DOHH2 (cell line): ENCODE results near the gene KCNJ1.

Experiments
- H3F3A ChIP-seq: fragments of 200-600 bp; sonication (generic), shearing (Covaris generic); 2 replicates; pipeline ENCODE4 v1.6.0; 2016; ENCODE audit warnings: antibody characterized with exemption, mild to moderate bottlenecking; ENCODE audit not compliant: control insufficient read depth, insufficient read depth
- H3K27ac ChIP-seq: fragments of 200-600 bp; sonication (generic); 2 replicates; pipeline ENCODE4 v1.5.1; 2014; ENCODE audit warnings: low read depth, mild to moderate bottlenecking, low read length, moderate library complexity
- H3K27me3 ChIP-seq: fragments of 200-600 bp; sonication (generic); 2 replicates; pipeline ENCODE4 v1.6.1; 2014; ENCODE audit warnings: mild to moderate bottlenecking, low read length, mixed read lengths; ENCODE audit not compliant: control insufficient read depth
- H3K36me3 ChIP-seq: fragments of 200-600 bp; sonication (generic); 2 replicates; pipeline ENCODE4 v1.6.1; 2014; ENCODE audit warnings: mild to moderate bottlenecking, low read length, moderate library complexity, mixed read lengths; ENCODE audit not compliant: control insufficient read depth
- H3K4me1 ChIP-seq: fragments of 200-600 bp; sonication (generic); 2 replicates; pipeline ENCODE4 v1.6.1; 2014; ENCODE audit warnings: mild to moderate bottlenecking, low read length, mixed read lengths; ENCODE audit not compliant: control insufficient read depth
- H3K4me2 ChIP-seq: fragments of 200-600 bp; sonication (generic); 2 replicates; pipeline ENCODE4 v1.6.0; 2014; ENCODE audit warnings: mild to moderate bottlenecking, low read length, moderate library complexity
- H3K4me3 ChIP-seq: fragments of 200-600 bp; sonication (generic); 2 replicates; pipeline ENCODE4 v1.5.1; 2014; ENCODE audit warnings: mild to moderate bottlenecking, low read length, mixed read lengths
- H3K79me2 ChIP-seq: fragments of 200-600 bp; sonication (generic); 2 replicates; pipeline ENCODE4 v1.6.1; 2014; ENCODE audit warnings: mild to moderate bottlenecking, low read length, mixed read lengths; ENCODE audit not compliant: control insufficient read depth
- H3K9me2 ChIP-seq: fragments of 200-600 bp; sonication (generic); replicated peaks from 2 replicates; pipeline ENCODE4 v1.6.1; 2014; ENCODE audit warnings: mild to moderate bottlenecking, low read length, mixed read lengths; ENCODE audit not compliant: control insufficient read depth
- H3K9me3 ChIP-seq: fragments of 200-600 bp; sonication (generic); 2 replicates; pipeline ENCODE4 v1.6.1; 2014; ENCODE audit warnings: antibody characterized with exemption, low read length, mixed read lengths; ENCODE audit not compliant: control insufficient read depth, insufficient read depth
- H4K20me1 ChIP-seq: fragments of 200-600 bp; sonication (generic); 2 replicates; pipeline ENCODE4 v1.6.0; 2014; ENCODE audit warnings: low read depth, mild to moderate bottlenecking, antibody characterized with exemption, low read length, moderate library complexity; ENCODE audit not compliant: control insufficient read depth, insufficient read depth
- CTCF ChIP-seq: fragments of 200-600 bp; sonication (generic); IDR thresholded peaks from one replicate; pipeline ENCODE4 v1.5.1; 2014; ENCODE audit warnings: antibody characterized with exemption, mild to moderate bottlenecking, low read depth, low read length; ENCODE audit not compliant: poor library complexity, severe bottlenecking
- EZH2phosphoT487 ChIP-seq: fragments of 200-600 bp; sonication (generic); IDR thresholded peaks from 2 replicates; pipeline ENCODE4 v1.6.1; 2017; ENCODE audit warnings: borderline replicate concordance, mild to moderate bottlenecking, antibody characterized with exemption, low read length, moderate library complexity, mixed read lengths

Gene KCNJ1

DNA sequence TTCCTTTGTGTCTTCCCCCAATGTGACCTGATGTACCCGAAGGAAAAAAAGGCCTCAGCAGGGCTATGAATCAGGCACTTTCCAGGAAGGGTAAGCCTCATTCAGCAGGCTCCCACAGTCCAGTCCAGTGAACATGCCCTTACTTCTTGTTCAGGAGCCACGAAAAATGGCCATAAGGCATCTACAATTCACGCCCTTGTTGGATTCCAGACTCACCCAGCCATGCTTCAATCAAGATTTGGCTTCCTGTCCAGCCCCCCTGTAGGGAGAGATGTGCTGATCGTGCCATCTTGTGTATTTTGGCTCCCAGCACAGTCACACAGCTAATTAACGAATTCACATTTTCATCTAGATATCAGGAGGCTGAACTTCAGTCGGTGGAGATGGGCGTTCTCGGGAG is 14.1 kb upstream of the KCNJ1 start:
- TF ChIP-seq CTCF (no peak), EZH2phosphoT487 (no peak)
- H3K27ac ChIP-seq: no peak overlapping the region
- no peak overlapping the region for H3K4me2 ChIP-seq
- no peaks in the 10 kb centered on the region for H3K9me2 ChIP-seq
- no peaks in the 10 kb centered on the region for H3K36me3 ChIP-seq
- H3K4me3 ChIP-seq: no peak overlapping the region
- no peaks in the 10 kb centered on the region for H3K79me2 ChIP-seq
- H4K20me1 ChIP-seq: no peaks in the 10 kb centered on the region
- H3K4me1 ChIP-seq: no peaks in the 10 kb centered on the region
- no peaks in the 10 kb centered on the region for H3F3A ChIP-seq
- peaks cover 46% of the 10 kb centered on the region for H3K27me3 ChIP-seq
- H3K9me3 ChIP-seq: no peaks in the 10 kb centered on the region

GRCh38 chr11:128879817-128880216 is 12.7 kb upstream of the KCNJ1 start:
- Histone ChIP-seq H3K79me2 (no peaks in the 10 kb centered on the region), H4K20me1 (no peaks in the 10 kb centered on the region), H3K4me3 (no peak overlapping the region), H3K9me3 (no peaks in the 10 kb centered on the region), H3F3A (no peaks in the 10 kb centered on the region), H3K36me3 (no peaks in the 10 kb centered on the region), H3K9me2 (no peaks in the 10 kb centered on the region), H3K4me2 (no peak overlapping the region), H3K4me1 (no peaks in the 10 kb centered on the region), H3K27me3 (peaks cover 47% of the 10 kb centered on the region), H3K27ac (no peak overlapping the region)
- TF ChIP-seq EZH2phosphoT487: no peak
- TF ChIP-seq CTCF: no peak

GRCh38 chr11:128878455-128878854 is 11.4 kb upstream of the KCNJ1 start:
- no peak overlapping the region for H3K27ac ChIP-seq
- H3K9me3 ChIP-seq: no peaks in the 10 kb centered on the region
- H3K4me3 ChIP-seq: no peak overlapping the region
- H3K79me2 ChIP-seq: no peaks in the 10 kb centered on the region
- H3K4me2 ChIP-seq: no peak overlapping the region
- H3K36me3 ChIP-seq: no peaks in the 10 kb centered on the region
- no peak for TF ChIP-seq EZH2phosphoT487
- no peak for TF ChIP-seq CTCF
- no peaks in the 10 kb centered on the region for H3K4me1 ChIP-seq
- H3K9me2 ChIP-seq: no peaks in the 10 kb centered on the region
- no peaks in the 10 kb centered on the region for H3F3A ChIP-seq
- no peaks in the 10 kb centered on the region for H4K20me1 ChIP-seq
- peaks cover 54% of the 10 kb centered on the region for H3K27me3 ChIP-seq

- no peak overlapping the region for H3K4me3 ChIP-seq
- no peaks in the 10 kb centered on the region for H4K20me1 ChIP-seq
- H3K27me3 ChIP-seq: peaks cover 53% of the 10 kb centered on the region
- no peak overlapping the region for H3K4me2 ChIP-seq
- no peaks in the 10 kb centered on the region for H3K4me1 ChIP-seq
- no peaks in the 10 kb centered on the region for H3K36me3 ChIP-seq
- no peaks in the 10 kb centered on the region for H3K9me2 ChIP-seq
- H3K79me2 ChIP-seq: no peaks in the 10 kb centered on the region
- TF ChIP-seq CTCF (no peak), EZH2phosphoT487 (no peak)
- no peak overlapping the region for H3K27ac ChIP-seq
- no peaks in the 10 kb centered on the region for H3F3A ChIP-seq
- no peaks in the 10 kb centered on the region for H3K9me3 ChIP-seq
Observed at GRCh38 chr11:128877726-128878125, 10.6 kb upstream of the KCNJ1 start.
